Brain pericyte (primary cell): ENCODE data around the gene ADAMTS3.
"Not testable (repeated sequence)": the region's sequence is repeated elsewhere in the genome, so short reads cannot be mapped to it uniquely, and the experiment has no call there.

ENCODE experiments used
- DNase-seq: peaks from one replicate; pipeline ENCODE4 v3.0.0-alpha.2; 2012; ENCODE audit warnings: low read depth, low spot score

The ADAMTS3 gene

DNA sequence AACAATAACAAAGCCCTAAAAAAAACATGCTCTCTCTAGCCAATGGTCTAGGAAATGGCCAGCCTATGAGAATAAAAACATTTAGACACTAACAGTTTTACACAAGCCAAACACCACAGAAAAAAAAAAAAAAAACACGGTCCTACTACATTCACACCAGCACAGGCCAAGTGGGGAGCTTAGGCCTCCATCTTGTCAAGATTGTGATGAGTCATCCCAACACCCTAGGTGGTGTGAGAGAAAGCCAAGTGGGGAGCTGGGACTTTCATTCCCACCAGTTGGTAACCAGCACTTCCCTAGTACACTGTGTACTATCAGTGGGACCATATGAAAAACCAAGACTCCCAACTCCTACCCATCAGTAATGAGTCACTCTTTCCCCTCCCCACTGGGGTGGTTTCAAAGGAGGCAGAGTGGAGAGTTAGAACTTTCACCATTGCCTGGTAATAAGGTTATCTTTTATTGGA, 95.6 kb downstream of the ADAMTS3 start:
- peak; percentile 81 for DNase-seq

DNA sequence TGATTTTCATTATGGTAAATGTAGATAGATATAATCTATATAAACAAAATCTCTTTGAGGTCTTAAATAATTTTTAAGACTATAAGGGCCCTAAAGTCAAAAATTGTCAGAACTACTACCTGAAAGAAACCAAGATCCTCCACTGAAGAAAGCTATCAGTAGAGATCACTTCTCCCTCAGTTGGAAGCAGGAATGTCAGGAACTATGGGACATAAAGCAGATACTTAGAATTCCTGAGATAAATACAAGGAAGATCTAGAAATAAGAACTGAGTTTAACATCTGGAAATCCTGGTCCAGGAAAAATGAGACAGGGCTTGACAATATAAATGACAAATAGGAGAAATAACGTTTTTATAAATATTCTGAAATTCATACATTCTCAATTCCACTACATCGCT, 97.2 kb downstream of the ADAMTS3 start:
- DNase-seq, result no peak

DNA sequence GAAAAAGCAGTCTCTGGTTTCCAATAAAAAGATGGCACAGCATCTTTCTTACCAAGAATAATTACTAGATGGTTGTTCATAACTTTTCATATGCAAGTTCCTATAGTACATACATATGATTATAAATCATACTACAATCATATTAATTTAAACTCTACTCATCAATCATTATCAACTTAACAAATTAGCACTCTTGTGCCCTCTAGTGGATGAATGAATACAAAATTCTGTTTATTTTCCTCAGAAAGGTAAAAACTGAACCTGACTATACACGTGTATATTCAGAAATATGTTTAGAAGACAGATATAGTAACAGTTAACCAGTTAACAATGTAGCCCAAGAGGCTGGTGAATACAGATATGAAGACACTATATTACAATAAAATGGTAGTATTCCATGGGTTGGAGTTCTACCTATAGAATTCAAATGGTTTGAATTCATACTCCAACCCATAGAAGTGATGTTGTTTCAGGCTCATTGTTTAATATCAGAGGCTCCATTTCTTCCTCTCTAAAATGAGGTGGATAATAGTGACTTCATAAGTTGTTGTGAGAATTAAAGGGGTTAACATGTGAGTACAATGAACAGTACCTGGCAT, 100.0 kb downstream of the ADAMTS3 start:
- no peak for DNase-seq

DNA sequence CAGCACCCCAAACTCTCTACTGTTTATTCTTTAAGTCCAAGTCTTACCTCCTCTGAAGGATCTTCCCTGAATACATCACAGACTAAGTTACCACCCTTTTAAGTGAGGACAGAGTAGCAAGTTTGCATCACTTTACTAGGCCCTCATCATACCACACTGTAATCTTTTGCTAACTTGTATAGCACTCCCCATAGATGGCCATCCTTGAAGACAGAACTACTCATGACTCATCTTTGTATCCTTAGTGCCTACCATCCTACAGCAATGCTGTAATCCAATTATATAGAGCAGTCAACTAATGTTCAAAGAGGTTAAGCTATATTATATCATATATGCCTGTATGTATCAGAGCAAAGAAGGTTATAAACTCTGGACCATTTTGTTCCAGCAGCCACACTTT, 101.4 kb downstream of the ADAMTS3 start:
- no peak for DNase-seq

DNA sequence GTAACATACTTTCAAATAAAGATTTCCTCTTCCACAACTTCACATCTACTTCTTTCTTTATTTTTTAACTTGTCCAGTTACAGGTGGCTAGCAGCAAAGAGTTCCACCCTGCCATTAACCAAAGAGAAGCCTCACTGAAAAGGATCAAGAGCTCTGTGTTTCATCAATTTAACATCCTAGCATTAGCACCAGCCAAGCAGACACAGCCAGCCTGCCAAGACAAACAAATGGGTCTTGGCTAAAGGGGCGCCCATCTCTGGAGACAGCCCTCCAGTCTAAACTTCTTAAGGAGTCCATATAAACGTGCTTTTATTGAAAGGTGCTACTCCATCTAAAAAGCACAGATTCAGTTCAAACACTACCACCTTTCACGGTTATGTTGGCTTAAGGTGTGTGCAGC, 105.3 kb downstream of the ADAMTS3 start:
- no peak for DNase-seq

DNA sequence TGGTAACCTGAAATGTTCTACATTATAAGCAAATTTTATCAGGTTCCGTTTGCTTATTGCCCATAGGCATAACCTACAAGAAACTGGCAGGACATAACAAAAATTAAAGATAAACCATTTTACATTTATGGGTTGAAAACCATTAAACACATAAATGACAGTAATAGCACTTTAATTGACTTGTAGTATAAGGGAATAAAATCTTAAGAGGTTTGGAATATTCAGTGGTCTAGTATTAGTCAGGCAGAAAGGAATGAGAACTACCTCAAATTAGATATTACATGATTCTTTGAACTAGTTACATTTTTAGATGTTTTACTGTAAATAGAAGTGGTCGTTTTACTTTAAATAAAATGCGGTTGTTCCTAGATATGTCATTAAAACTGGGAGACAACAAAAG, 111.9 kb downstream of the ADAMTS3 start:
- no peak for DNase-seq

DNA sequence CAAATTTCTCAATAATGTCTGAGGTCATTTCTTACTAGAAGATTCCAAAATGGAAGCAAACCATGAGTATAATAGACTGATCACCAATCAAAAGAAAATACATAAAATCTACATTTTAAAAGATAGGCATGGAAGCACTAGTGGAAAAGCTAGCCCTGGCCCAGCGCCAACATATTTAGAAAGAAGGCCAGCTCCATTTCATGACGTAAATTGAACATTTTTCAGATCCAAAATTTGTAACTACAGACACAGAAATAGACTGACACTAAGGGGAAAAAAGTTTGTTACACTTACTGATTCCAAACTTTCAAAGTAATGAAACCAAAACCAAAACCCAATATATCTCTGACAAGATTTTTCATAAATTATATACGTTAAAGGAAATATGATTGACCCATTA, 117.7 kb downstream of the ADAMTS3 start:
- DNase-seq, result no peak

DNA sequence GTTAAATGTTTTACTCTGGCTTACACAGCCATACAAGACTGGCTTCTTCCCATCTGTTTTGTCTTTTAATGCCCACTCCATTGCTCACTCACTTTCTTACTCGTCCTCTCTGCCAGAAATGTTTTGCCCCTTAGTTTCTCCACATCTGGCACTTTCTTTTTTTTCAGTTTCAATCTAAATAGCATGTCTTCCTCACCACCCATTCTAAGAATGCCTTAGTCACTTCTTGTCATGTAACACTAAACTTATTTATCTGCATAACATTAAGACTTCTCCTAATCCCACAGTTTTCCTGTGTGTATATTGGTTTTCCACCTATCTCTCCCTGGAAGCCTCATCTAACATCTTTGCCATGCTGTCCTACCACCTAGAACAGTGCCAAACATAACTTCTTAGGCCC, 119.3 kb downstream of the ADAMTS3 start:
- no peak for DNase-seq

DNA sequence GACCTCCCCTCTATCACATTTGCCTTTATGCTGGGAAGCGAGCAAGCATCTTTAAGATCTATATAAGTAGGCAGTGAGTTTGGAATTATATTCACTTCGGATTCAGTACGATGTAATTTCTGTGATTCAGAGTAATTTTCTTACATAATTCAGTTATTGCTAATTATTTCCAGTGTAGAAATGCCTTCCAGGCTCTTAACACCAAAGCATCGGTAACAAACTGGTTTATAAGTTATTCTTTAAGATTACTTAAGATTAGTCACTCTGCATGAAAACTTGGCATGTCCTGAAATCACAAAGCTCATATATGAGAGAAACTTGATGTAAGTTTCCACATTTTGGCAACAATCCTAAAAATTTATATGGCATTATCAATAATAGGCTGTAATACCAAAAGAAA, 120.8 kb downstream of the ADAMTS3 start:
- no peak for DNase-seq

DNA sequence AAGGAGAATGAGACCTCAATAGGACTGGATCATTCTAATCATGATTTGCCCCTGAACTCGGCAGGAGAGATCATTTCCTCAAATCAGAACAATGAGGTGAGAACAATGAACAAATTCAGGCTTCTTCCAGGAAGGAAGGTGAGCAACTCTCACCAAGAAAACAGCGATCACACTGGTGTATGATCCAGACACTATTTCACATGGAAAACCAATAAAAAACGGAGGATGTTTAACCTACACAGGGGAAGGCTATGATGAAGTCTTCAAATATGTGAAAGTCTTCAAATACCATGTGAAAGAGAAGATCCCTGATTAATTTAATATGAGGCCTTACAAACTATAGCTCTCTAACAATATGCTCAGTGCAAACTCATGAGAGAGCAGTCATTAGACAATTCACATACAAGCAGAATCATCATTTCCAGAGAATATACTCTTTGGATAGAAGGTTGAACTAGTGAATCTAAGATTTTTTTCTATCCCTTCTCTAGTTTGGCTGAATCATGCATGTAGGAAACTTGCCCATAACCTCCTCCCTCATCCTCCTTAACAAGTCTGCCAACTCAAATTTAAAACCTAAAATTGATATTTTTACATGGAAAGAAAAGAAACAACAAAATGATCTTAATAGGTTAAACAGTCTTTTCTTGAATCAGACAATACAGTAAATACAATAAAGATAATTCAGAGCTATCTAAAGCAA, 122.5 kb downstream of the ADAMTS3 start:
- DNase-seq, result no peak

DNA sequence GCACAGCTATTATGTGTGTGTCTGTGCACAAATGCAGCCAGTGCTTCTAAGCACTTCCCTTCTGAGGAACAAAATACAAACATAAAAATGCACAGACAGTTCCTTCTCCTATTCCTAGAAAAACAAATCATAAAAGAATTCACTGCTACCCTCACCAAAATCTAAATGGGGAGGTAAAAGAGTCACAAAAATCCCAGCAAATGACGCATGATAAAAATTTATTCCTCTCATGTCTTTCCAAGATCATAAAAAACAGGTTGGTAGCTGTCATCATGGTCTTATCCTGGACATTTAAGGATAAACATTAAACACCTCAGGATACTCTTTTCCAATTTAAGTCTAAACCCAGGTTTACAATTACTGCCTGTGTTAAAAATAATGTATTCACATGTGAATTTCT, 124.9 kb downstream of the ADAMTS3 start:
- DNase-seq, result no peak

DNA sequence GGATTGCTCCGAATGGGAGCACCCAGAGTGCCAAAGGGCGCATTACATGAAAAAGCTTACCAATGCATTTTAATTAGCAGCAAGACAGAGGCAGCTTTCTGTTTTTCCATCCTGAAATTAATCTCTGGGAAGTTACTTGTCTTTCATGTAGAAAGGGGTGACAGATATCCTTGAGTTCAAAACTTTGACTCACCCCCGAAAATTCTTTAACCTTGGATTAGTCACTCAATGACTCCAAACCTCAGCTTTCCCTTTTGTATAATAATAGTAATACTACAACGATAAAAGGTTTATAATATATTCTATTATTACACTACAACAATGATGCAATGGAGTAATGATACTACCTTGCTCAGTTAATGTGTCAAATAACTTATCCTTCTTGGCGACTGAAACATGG, 126.3 kb downstream of the ADAMTS3 start:
- DNase-seq, result no peak

DNA sequence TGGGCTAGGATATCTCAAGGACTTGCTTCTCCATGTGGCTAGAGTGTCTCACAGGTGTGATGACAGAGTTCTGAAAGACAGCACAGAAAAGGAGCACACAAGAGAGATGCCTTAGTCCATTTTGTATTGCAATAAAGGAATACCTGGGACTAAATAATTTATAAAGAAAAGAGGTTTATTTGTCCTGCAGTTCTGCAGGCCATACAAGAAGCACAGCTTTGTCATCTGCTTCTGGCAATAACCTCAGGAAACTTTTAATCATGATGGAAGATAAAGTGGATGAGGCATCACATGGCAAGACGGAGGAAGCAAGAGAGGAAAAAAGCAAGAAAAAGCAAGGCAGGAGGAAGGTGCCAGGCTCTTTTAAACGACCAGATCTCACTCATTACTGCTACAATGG, 126.9 kb downstream of the ADAMTS3 start:
- no peak for DNase-seq

DNA sequence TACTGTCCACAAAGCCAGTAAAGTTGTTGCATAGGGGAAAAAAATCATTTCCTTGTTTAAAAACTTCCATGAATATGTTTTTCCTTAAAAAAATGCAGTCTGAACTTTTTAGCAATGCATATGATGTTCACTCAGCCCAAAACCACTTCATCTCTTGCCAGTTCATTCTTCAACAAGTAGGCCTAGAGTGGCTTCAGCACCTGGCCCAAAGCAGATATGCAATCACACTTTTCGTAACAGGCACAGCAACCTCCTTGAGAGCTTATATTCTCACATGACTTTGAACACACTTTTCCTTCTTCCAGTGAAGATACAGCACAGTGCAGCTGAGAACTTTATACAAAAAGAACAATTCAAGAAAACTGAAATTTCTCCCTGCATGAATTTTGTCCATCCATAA, 128.6 kb downstream of the ADAMTS3 start:
- DNase-seq, result no peak

DNA sequence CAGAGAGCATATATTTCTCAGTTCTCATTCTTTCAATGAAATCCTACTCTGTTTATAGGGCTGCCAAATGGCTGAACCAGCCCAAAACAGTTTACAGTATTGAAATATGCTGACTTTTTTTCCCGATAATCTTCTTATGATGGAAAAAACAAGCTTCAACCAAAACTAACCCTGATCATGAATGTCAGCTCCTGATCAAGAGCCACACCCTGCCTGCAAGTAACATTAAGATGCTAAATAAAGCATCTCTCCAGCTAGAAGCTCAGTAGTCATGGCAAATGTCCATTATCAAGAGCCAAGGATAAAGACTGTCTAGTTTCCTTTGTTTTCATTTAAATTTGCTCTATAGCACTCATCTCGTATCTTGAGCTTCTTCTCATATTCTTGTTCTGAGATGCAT, 136.0 kb downstream of the ADAMTS3 start:
- no peak for DNase-seq

DNA sequence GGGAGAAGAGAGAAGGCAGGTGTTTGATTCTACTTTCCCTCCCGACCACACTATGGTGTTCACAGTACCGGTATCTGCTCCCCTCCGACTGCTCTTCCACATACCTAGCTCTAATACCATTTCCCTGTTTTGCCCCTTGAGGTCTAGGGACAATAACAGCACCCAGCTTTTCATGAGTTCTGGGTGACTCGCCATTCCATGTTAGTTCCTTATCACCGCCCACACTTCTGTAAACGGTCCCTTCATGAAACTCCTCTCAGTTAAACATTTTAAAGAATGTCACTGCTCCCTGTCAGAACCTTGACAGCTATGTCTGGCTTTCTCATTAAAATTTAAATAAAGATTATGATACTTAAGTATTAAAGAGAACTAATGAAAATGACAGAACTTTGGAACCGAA, 136.7 kb downstream of the ADAMTS3 start:
- no peak for DNase-seq

DNA sequence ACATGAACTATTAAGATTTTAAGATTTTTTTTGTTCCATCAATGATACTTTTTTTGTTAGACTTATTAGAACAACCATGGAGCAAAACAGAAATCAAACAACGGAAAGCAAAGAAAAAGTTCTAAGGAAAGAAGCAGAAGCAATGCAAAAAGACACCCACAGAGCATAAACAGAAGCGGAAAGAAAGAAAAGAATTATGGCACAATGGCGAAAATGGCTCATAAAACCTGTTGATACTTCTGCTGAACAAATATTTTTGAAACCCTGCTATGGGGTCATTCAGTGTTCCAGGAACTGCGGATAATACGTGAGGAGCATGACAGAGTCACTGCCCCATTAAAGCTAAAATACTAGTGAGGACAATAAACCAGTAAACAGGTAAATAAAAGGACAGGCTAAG, 138.0 kb downstream of the ADAMTS3 start:
- no peak for DNase-seq

DNA sequence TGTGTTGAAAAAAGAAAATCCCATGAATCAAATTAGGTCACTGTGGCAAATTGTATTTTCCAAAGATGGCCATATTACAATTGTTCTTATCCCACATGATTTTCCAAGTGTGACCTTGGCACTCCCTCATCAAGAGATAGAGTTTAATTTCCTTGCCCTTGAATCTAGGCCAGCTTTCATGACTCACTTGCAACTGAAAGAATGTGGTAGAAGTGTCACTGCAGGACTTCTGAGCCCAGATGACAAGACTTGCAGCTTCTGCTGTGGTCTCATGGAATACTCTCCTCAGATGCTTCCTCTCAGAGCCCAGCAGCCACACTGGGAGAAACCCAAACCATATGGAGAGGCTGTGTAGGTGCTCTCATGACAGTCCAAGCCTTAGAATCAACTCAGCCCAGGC, 139.0 kb downstream of the ADAMTS3 start:
- DNase-seq, result no peak

DNA sequence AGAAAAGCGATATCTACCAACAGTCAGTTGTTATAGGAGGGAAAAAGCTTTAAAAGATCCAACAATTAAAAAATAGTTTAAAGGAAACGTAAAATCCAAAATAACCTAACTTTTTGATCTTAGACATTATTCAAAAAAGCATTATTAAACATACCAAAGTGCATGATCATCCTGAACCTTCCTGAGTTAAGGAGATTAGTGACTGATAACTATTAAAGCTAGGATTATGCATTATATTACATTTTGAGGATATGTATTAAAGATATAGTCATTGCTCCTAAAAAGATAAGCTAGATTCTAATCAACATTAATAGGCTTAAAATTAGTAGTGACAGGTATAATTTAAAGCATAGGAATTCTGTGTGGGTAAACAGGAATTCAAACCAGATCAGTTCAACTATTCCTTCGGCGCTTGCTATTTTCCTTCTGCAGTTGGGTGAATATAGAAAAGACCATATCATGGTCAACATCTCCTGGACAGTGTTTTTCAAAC, 139.6 kb downstream of the ADAMTS3 start:
- no peak for DNase-seq

DNA sequence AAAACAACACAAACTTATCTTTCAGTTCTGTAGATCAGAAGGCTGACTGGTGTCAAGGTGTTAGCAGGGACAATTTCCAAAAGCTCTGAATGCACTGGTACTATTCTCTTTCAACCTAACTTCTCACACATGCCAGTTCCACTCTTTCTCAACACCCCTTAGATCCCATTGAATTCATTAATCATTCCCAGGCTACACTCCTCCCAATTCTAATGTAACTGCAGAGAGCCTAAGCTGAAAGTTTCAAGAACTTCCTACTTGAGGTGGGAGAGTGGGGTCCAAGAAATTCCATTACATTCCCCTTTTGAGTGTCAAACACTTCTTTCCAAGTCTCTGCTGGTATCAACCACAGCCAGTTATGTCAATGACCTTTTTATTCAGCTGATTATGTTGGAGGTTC, 142.0 kb downstream of the ADAMTS3 start:
- DNase-seq, result no peak

DNA sequence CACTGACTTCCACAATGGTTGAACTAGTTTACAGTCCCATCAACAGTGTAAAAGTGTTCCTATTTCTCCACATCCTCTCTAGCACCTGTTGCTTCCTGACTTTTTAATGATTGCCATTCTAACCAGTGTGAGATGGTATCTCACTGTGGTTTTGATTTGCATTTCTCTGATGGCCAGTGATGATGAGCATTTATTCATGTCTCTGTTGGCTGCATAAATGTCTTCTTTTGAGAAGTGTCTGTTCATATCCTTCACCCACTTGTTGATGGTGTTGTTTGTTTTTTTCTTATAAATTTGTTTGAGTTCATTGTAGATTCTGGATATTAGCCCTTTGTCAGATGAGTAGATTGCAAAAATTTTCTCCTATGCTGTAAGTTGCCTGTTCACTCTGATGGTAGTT, 143.1 kb downstream of the ADAMTS3 start:
- not testable (repeated sequence) for DNase-seq

DNA sequence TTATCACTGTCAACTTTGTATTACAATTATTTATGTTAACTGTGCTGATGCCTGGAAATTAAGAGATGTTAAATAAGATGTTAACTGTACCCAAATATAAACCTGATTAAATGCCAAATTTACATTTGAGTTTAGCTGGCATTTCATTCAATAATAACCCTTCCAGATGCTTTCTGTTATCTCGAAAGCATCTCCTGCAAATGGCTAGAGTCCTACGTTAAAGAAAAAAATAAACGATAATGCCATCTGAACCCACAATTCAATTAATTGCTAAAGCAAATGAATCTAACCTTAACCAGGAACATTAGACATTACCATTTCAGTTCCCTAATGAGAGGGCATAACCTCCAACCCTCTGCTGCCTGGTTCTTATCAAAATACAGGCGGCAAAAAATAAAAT, 145.0 kb downstream of the ADAMTS3 start:
- no peak for DNase-seq

DNA sequence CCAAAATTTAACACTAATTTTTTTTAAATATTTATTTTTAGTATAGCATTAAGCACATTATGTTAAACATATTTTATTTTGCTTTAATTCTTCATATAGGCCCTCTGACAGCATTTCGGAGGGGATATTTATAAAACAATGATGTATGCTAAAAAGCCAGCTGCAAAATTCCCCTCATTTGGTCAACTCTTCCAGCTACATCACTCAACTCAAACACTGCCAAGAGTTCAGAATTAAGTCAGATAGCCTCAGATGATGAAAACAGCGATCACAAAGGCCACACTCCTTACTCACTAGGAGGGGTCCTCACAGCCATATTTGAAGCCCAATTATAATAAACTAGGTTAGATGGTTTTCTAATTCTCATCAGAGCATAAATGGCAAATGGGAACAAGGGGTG, 146.6 kb downstream of the ADAMTS3 start:
- no peak for DNase-seq

DNA sequence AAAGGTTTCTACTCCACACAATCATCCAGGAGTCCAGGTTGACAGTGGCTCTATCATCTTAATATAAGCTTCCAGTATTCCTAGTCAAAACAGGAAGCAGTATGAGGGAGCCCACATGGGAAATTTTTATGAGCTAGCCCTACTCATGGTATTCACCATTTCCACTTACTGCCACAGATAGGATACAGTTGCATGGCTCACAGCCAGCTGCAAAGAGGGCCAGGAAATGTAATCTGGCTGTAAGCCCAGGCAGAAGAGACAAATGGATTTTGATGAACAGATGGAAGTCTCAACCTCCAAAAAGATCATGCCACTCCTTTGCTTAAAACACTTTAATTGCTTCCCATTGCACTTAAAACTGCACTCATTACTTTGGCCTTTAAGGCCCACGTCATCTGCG, 150.6 kb downstream of the ADAMTS3 start:
- peak; percentile 51 for DNase-seq
